ENCODE measurements around the gene KBTBD7.

DNA sequence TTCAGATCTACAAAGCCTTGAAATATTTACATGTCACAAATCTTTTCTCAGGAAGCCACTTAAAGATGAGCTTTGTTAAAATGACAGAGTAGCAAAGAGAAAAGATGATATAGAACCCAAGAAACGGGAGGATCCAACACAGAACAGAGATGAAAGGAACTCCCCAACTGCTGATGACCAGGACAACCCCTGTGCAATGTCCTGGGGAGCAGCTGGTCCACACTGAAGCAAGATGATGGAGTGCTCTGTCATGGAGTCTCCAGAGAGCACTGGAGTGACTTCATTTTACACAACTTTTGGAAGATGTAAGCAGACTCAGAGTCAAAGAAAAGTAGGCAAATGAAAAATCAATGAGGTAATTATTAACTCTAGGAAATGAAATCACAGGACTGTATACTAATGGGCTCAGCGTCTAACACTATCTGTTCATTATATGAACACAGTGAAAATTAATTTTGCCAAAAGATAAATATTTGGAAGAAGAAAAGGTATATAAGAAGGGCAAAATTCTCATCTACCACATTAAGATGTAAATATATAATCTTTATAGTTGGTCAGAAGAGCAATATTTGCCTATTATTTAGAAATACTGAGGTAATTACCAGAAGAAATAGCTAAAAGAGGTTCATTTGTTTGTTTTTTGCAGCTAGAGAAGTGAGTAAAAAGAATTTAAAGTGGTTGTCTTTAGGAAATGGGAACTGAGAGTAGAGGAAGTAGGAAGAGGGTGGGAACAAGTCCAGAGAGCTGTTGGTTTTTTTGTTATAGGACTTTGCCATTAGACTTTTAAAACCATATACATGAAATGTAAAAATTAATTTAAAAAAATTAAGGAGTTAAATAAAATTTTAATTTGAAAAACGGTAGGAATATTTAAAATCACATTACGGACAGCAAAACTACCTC is 38.5 kb upstream of the KBTBD7 start:
- TF ChIP-seq, protein P1, sequence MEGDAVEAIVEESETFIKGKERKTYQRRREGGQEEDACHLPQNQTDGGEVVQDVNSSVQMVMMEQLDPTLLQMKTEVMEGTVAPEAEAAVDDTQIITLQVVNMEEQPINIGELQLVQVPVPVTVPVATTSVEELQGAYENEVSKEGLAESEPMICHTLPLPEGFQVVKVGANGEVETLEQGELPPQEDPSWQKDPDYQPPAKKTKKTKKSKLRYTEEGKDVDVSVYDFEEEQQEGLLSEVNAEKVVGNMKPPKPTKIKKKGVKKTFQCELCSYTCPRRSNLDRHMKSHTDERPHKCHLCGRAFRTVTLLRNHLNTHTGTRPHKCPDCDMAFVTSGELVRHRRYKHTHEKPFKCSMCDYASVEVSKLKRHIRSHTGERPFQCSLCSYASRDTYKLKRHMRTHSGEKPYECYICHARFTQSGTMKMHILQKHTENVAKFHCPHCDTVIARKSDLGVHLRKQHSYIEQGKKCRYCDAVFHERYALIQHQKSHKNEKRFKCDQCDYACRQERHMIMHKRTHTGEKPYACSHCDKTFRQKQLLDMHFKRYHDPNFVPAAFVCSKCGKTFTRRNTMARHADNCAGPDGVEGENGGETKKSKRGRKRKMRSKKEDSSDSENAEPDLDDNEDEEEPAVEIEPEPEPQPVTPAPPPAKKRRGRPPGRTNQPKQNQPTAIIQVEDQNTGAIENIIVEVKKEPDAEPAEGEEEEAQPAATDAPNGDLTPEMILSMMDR (IDR thresholded peaks at IDR 0.05): no peak
- no peak for TF ChIP-seq POLR2A (IDR thresholded peaks at IDR 0.05)

Data from heart left ventricle (tissue), 13 donors.